ENCODE results near the gene SLC12A1. TPM values are rescaled to one million over a fixed set of nuclear protein-coding genes. Genes with fewer than 3 reads are reported as not detected.

SLC12A1 gene
- total RNA-seq, 4 donors from 2014 or later, result not detected

- Histone ChIP-seq H3K27me3 (peaks cover 0 to 5% (median 0%) of the 10 kb centered on the region in 3 donors), H3K36me3 (no peaks in the 10 kb centered on the region), H3K4me1 (no peaks in the 10 kb centered on the region), H3K27ac (no peak overlapping the region), H3K4me3 (no peak overlapping the region), H3K9me3 (no peaks in the 10 kb centered on the region)
- intact Hi-C loops (cut with DNase I; ENCODE audit: low total_unique reads), result no loop called here
- no peak for DNase-seq
- in situ Hi-C loops (cut with MboI; ENCODE audit: low sequenced_read_pairs in 4 of 4), result loop anchor here in 3 of 4 donors (10.0 to 25.0 kb wide), 2 partner anchors 1089 to 1096 kb away; no protein-coding TSS in a partner anchor
- TF ChIP-seq POLR2A (IDR thresholded peaks at IDR 0.05) (no peak), CTCF (IDR thresholded peaks at IDR 0.05 in 4 of 5, conservative IDR thresholded peaks at IDR 0.05 in 1 of 5) (no peak)
- ATAC-seq, result no peak
Observed at GRCh38 chr15:48283396-48284145, 77.5 kb downstream of the SLC12A1 start.

- Histone ChIP-seq H3K27ac (no peak overlapping the region), H3K4me3 (peak overlapping the region in 1 of 4 donors; percentile 27), H3K27me3 (peaks cover 0 to 5% (median 0%) of the 10 kb centered on the region in 3 donors), H3K9me3 (no peaks in the 10 kb centered on the region), H3K4me1 (no peaks in the 10 kb centered on the region), H3K36me3 (no peaks in the 10 kb centered on the region)
- intact Hi-C loops (cut with DNase I; ENCODE audit: low total_unique reads) (loop anchor here (1.0 kb wide), 1 partner anchor 1089 kb away; no protein-coding TSS in a partner anchor), in situ Hi-C loops (cut with MboI; ENCODE audit: low sequenced_read_pairs in 4 of 4) (loop anchor here in 3 of 4 donors (10.0 to 25.0 kb wide), 2 partner anchors 1091 to 1098 kb away; no protein-coding TSS in a partner anchor)
- peak in 1 of 2 donors; percentile 50 for ATAC-seq
- TF ChIP-seq CTCF (IDR thresholded peaks at IDR 0.05 in 4 of 5, conservative IDR thresholded peaks at IDR 0.05 in 1 of 5), result peak; percentile 39 to 71 (median 58)
- TF ChIP-seq POLR2A (IDR thresholded peaks at IDR 0.05), result no peak
- DNase-seq, result no peak
Observed at GRCh38 chr15:48285329-48286214, 79.5 kb downstream of the SLC12A1 start.

GRCh38 chr15:48289628-48290027, 83.5 kb downstream of the SLC12A1 start:
- TF ChIP-seq CTCF (IDR thresholded peaks at IDR 0.05 in 4 of 5, conservative IDR thresholded peaks at IDR 0.05 in 1 of 5), result no peak
- TF ChIP-seq POLR2A (IDR thresholded peaks at IDR 0.05), result no peak
- H3K9me3 ChIP-seq, result no peaks in the 10 kb centered on the region
- no peak overlapping the region for H3K27ac ChIP-seq
- H3K4me3 ChIP-seq, result no peak overlapping the region
- intact Hi-C loops (cut with DNase I; ENCODE audit: low total_unique reads), result no loop called here
- ATAC-seq (no peak), DNase-seq (no peak)
- in situ Hi-C loops (cut with MboI; ENCODE audit: low sequenced_read_pairs in 4 of 4), result loop anchor here in 3 of 4 donors (10.0 to 25.0 kb wide), 2 partner anchors 1095 to 1102 kb away; no protein-coding TSS in a partner anchor
- no peaks in the 10 kb centered on the region for H3K4me1 ChIP-seq
- peaks cover 0 to 5% (median 0%) of the 10 kb centered on the region in 3 donors for H3K27me3 ChIP-seq
- no peaks in the 10 kb centered on the region for H3K36me3 ChIP-seq

- Histone ChIP-seq H3K4me3 (no peak overlapping the region), H3K4me1 (no peaks in the 10 kb centered on the region), H3K27me3 (no peaks in the 10 kb centered on the region), H3K27ac (no peak overlapping the region), H3K36me3 (no peaks in the 10 kb centered on the region), H3K9me3 (no peaks in the 10 kb centered on the region)
- ATAC-seq (no peak), DNase-seq (no peak)
- TF ChIP-seq CTCF (IDR thresholded peaks at IDR 0.05 in 4 of 5, conservative IDR thresholded peaks at IDR 0.05 in 1 of 5) (no peak), POLR2A (IDR thresholded peaks at IDR 0.05) (no peak)
- in situ Hi-C loops (cut with MboI; ENCODE audit: low sequenced_read_pairs in 4 of 4), result loop anchor here in 1 of 4 donors (25.0 kb wide), 1 partner anchor 1105 kb away; no protein-coding TSS in a partner anchor
- intact Hi-C loops (cut with DNase I; ENCODE audit: low total_unique reads), result no loop called here
Observed at GRCh38 chr15:48292458-48292857, 86.4 kb downstream of the SLC12A1 start.
